GM12801 (cell line): ENCODE data around the gene SLIT3.

Source experiments
- CTCF ChIP-seq: IDR thresholded peaks from one replicate; pipeline ENCODE4 v1.5.1; 2011; ENCODE audit warnings: control low read depth; ENCODE audit not compliant: insufficient read length; ENCODE audit errors: extremely low read depth

SLIT3 gene

GRCh38 chr5:169300468-169301385 is at the start of gene SLIT3:
Gene SLIT3, minus strand, starts transcription at chr5:169301139. Its CDS starts 430 bp downstream, at chr5:169300709.
- no peak for TF ChIP-seq CTCF

GRCh38 chr5:169350016-169350415 is 49.1 kb upstream of the SLIT3 start:
- no peak for TF ChIP-seq CTCF

- no peak for TF ChIP-seq CTCF
Measured at GRCh38 chr5:169347786-169348185, 46.8 kb upstream of the SLIT3 start.

GRCh38 chr5:169344629-169345028 is 43.7 kb upstream of the SLIT3 start:
- no peak for TF ChIP-seq CTCF

GRCh38 chr5:169343766-169344165 is 42.8 kb upstream of the SLIT3 start:
- TF ChIP-seq CTCF: no peak

- no peak for TF ChIP-seq CTCF
Measured at GRCh38 chr5:169341556-169341955, 40.6 kb upstream of the SLIT3 start.

GRCh38 chr5:169339869-169340268 is 38.9 kb upstream of the SLIT3 start:
- TF ChIP-seq CTCF: no peak
